ENCODE data around the gene CNKSR1.

The CNKSR1 gene

DNA sequence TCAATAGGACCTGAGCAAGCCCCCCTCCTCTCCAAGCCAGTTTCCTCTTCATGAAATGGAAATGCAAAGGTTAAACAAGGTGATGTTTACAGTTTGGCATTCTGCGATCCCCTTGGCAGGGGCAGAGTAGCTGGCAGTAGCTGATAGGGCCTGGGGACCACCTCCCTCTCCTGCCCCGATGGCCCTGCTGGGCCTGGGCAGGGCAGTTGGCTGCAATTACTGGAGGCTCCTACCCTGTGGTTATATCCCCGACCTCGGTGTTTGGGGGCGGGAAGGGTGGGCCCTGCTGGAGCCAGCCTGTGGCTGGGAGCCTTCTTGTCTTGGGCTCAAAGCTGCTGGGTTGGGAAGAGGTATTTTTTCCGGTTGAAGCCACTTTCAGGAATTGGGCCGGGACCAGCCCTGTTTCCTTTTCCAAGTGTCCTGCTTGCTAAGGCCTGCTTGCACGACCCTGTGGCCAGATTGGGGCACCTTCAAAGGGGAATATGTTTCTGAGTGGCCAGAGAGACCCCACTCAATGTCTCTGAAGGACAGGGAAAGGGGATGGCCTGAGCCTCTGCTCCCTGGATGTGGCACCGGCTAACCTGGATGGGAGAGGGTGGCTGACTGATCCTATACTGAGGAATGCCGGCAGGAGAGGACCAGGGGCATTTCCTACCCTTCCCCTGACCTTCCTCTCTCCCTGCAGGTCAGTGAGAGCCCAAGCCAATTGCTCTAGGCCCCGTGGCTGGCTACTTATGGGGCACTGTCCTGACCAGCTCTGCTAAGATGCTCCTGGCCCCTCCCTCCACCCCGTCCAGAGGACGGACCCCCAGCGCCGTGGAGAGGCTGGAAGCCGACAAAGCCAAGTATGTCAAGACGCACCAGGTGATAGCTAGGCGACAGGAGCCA is 16.5 kb upstream of the CNKSR1 start:
- no peak for DNase-seq (ENCODE audit: low read depth in 2 of 2)

GRCh38 chr1:26161415-26162219 is 15.7 kb upstream of the CNKSR1 start:
- peak in 1 of 2 donors; percentile 22 for DNase-seq (ENCODE audit: low read depth in 2 of 2)

DNA sequence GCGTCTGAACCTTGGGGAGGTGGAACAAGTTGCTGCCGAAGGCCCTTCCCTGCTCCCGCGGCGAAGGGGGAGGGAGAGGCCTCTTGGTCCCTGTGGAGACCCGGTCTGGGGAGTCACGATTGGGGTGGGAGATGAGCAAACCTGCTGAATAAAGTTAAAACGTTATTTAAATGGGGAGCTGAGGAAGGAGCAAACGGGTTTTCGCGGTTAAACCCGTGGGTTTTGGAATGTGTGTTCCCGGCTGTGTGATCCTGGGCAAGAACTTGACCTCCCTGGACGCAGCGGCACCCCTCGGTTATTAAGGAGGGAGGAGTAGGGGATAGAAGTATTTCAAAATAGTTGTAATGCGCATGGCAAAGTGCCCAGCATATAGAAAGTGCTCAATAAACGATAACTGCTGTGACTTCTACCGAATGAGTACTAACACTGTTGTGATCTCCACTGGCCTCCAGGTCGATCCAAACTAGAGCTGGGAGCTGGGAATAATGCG is 15.0 kb upstream of the CNKSR1 start:
- DNase-seq (ENCODE audit: low read depth in 2 of 2), result no peak

DNA sequence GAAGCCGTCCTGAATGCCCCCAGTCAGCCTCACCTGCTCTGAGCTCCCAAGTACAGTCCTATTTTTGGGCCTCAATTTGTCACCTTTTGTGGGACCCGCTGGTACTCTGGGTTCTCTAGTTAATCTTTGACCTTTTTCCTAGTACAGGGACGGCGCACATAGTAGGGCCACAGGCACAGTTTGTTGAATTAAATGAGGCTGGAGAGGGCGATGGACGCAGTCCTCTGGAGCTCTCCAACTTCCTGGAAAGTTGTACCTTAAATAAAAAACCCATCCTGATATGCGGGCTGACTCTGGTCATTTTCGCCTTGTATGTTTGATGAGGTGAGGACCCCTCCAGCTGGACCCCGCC is 13.6 kb upstream of the CNKSR1 start:
- DNase-seq (ENCODE audit: low read depth in 2 of 2), result no peak

GRCh38 chr1:26164036-26164860 is 13.0 kb upstream of the CNKSR1 start:
- DNase-seq (ENCODE audit: low read depth in 2 of 2), result peak in 1 of 2 donors; percentile 34

DNA sequence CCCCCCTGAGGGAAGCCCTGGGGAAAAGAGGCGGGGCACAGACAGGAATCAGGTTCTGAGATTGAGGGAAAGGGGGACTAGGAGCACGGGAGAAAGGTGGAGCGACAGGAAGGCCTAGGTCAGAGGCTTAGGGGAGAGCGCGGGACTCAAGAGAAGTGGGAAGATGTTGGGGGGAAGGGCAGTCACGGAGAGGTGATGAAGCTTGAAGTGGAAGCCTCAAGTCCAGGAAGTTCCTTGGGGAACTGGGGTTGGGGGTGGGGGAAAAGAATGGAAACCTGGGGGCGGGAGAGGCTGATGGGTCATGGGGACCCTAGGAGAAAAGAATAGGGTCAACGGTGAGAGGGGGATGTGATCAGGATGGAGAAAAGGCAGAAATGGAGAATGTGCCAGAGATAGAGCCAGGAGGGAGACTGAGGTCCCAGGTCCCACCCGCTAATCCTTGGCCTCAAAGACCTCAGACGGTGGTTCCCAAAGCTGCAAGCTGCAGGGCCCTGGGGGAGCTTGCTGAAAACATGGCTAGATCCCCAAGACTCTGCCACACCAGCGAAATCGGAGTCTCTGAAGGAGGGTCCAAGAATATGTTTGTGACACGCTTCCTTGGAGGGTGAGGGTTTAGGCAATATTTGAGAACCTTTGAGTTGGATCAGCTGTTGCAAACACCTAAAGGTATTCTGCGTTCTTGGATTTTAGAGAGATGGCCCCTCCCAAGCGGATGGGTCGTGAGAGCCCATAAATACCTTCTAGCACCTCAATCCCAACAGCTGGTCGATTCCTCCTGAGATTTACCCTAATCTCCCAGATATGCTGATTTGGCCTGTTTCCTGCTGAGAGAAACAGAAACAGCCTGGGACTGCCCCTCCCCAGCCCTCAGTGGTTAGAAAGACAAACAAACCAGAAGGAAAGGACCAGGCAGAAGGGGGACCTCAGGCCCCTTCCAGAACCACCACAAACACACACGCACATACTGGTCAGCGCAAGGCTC is 12.1 kb upstream of the CNKSR1 start:
- DNase-seq (ENCODE audit: low read depth in 2 of 2), result no peak

DNA sequence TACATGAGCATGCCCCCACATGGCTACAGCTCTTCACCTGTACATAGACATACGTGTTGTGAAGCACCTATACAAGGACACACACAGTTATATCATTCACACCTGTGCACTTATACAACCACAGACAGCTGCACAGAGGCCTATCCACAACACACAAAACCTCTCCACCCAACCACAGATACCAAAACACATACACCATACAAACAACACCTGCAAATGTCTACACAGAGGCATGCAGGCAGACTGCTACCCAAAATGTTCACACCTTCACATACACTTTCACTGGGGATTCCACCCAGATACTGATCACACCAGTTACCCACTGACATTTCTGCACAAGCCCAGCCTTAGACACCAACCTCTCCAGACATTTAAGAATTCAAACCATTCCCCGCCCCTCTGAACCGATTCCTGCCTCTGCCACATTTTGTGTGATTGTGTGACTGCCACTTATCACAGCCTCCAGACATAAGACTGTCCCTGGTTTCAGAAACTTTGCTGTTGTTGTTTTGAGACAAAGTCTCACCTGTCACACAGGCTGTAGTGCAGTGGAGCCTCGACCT is 10.5 kb upstream of the CNKSR1 start:
- no peak for DNase-seq (ENCODE audit: low read depth in 2 of 2)

GRCh38 chr1:26168410-26169197 is 8.7 kb upstream of the CNKSR1 start, which contains the start of gene C1orf232:
C1orf232 (minus strand) TSS chr1:26168963; CDS start chr1:26168499, 464 bp downstream.
- DNase-seq (ENCODE audit: low read depth in 2 of 2), result no peak

DNA sequence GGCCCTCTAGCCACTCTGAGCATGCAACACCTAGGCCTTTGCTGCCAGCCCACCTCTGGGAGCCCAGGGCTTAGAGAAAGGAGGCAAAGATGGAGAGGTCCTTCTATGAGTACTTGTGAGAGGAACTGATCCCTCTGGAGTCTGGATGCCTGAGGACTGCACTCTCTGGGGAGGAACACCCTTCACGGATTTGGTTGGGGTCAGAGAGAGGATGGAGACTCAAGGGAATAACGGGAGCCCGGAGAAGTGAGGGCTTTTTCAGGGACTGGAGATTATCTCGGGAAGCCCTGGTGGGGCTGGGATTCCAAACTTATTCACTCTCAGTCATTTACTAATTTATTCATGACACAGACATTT is 8.1 kb upstream of the CNKSR1 start:
- no peak for DNase-seq (ENCODE audit: low read depth in 2 of 2)

- peak; percentile 89 for DNase-seq (ENCODE audit: low read depth in 2 of 2)
Observed at GRCh38 chr1:26169669-26170471, 7.4 kb upstream of the CNKSR1 start, which contains the start of gene ZNF593. ZNF593 (plus strand) TSS chr1:26169908; CDS start chr1:26169984, 76 bp downstream.

- no peak for DNase-seq (ENCODE audit: low read depth in 2 of 2)
Observed at GRCh38 chr1:26170472-26170821, 6.8 kb upstream of the CNKSR1 start.

DNA sequence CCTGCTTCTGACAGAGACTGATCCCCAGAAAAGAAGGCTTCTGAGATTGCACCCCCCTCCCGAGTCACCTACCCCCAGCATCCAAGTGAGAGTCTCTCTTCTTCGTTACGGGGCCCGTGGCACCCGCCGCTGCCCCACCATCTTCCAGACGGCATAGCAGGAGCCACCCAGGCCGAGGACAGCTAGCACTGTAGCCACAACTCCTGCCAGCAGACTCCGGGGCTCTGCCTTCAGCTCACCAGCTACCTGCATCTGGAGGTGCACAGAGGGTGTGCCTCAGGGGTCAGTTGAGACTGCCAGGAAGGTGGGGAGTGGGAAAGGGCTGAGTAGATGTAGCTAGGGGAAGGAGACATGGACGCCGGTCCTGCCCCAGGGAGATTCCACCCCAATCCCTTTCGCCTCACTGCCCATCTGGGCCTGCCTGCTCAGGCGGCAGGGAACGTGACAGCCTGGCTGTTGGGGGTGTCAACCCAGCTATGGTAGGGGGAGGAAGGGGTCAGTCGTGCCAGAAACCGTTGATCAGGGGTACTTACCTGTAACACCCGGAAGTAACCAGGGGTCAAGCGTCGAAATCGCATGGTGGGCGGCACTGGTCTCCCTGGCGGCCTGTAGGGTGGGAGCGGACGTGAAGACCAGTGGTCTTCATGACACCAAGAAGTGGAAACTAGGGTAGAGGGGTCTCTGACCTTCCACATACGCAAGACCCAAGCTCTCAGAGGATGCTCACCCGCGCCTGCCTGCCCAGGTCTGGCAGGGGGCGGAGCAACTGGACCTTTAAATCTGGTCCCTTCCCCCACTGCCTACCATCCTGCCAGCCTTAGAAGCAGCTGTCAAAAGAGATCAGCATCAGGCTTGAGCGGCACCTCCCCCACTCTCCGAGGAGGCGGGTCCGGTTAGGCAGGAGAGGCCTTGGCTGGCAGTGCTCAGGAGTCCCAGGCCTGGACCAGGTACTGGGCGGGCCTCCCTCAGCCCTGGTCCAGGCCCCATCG is 5.9 kb upstream of the CNKSR1 start, which contains the start of gene ZNF593OS:
ZNF593OS (minus strand) TSS at position 749 of the 989 bp plus-strand sequence; CDS start at position 578, 171 bp downstream.
- DNase-seq (ENCODE audit: low read depth in 2 of 2), result no peak

DNA sequence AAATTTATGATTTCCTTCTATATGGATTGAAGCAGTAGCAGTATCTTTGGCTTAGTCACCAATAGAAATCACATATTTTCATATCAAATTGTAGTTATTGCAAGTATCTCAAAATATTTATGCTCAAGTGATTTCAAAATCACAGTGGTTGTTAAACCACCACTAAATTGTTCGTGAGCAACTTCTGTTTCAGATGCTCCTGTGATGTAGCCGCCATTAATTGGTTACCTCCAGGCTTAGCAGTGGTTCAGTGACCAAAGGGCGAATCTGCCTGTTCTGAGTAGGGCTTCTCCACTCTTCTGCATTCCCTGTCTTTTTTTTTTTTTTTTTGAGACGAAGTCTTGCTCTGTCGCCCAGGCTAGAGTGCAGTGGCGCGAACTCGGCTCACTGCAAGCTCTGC is 1.9 kb upstream of the CNKSR1 start:
- DNase-seq (ENCODE audit: low read depth in 2 of 2), result no peak

DNA sequence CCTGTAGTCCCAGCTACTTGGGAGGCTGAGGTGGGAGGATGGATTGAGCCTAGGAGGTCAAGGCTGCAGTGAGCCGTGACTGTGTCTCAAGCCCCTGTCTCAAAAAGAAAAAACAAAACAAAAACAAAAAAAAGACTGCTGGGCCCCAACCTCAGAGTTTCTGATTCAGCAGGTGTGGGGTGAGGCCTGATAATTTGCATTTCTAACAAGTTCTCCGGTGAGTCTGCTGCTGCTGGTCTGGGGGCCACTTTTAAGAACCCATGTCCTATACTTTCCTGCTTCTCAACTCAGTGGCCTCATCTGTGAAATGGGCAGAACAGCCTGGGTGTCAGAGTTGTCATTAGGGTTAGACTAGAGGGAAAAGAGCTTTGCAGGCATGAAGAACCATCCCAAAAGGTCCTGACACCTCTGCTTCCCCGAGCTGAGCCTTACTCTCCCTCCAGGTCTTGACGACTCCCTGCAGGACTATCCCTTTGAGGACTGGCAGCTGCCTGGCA is 2.8 kb downstream of the CNKSR1 start:
- no peak for DNase-seq (ENCODE audit: low read depth in 2 of 2)

- no peak for DNase-seq (ENCODE audit: low read depth in 2 of 2)
Observed at GRCh38 chr1:26181586-26182382, 4.5 kb downstream of the CNKSR1 start.

- no peak for DNase-seq (ENCODE audit: low read depth in 2 of 2)
Observed at GRCh38 chr1:26182383-26182696, 5.0 kb downstream of the CNKSR1 start.
